ENCODE results near the gene MTSS2. TPM values are rescaled to one million over a fixed set of nuclear protein-coding genes. Genes with fewer than 3 reads are reported as not detected.

Gene MTSS2
- total RNA-seq, 1 experiment from 2014 or later: 52.0 TPM

DNA sequence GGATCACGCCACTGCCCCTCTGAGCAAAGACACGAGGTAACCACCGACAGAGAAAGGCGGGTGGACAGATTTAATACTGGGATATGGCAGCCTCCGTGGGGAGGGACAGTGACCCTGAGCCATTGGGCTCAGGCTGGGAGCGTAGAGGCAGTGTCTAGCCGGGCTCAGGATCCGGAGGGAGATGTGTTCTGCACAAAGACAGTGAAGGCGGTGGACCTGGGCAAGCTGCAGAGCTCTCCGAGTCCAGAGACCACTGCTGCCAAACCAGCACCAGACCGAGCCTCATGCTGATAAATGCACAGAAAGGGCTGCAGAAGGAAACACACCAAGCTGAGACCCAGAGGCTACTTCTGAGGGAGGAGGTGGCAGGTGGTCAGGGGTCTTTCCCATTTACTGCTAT, 26.5 kb upstream of the MTSS2 start:
- no peaks in the 10 kb centered on the region for H3K27me3 ChIP-seq (ENCODE audit: insufficient read depth, low read depth)
- intact Hi-C loops (cut with micrococcal nuclease; ENCODE audit: unreplicated experiment): no loop called here
- no peak for DNase-seq
- H3K79me2 ChIP-seq (ENCODE audit: low read depth): no peaks in the 10 kb centered on the region; the same call in 1 of the 2 replicates
- BruUV-seq (replicated peaks): no TSS peak
- H3K4me2 ChIP-seq: no peak overlapping the region
- no peak overlapping the region for H3K27ac ChIP-seq
- TF ChIP-seq EZH2 (IDR thresholded peaks at IDR 0.05; ENCODE audit: low read depth): no peak
- no peaks in the 10 kb centered on the region for H3K36me3 ChIP-seq (ENCODE audit: low read depth)
- H4K20me1 ChIP-seq (ENCODE audit: insufficient read depth): no peaks in the 10 kb centered on the region
- no peaks in the 10 kb centered on the region for H3K9me3 ChIP-seq (ENCODE audit: insufficient read depth, low read depth)
- peaks cover 26% of the 10 kb centered on the region for H3F3A ChIP-seq (ENCODE audit: insufficient read depth, low read depth)
- H2AFZ ChIP-seq: no peak overlapping the region
- POLR2A ChIA-PET (ENCODE audit: unreplicated experiment): no interaction called here
- CTCF ChIA-PET: no interaction called here
- no peak overlapping the region for H3K4me3 ChIP-seq
- H3K9me2 ChIP-seq (ENCODE audit: insufficient read depth): no peaks in the 10 kb centered on the region
- peaks cover 40% of the 10 kb centered on the region for H3K4me1 ChIP-seq (replicated peaks; ENCODE audit: insufficient read depth)

DNA sequence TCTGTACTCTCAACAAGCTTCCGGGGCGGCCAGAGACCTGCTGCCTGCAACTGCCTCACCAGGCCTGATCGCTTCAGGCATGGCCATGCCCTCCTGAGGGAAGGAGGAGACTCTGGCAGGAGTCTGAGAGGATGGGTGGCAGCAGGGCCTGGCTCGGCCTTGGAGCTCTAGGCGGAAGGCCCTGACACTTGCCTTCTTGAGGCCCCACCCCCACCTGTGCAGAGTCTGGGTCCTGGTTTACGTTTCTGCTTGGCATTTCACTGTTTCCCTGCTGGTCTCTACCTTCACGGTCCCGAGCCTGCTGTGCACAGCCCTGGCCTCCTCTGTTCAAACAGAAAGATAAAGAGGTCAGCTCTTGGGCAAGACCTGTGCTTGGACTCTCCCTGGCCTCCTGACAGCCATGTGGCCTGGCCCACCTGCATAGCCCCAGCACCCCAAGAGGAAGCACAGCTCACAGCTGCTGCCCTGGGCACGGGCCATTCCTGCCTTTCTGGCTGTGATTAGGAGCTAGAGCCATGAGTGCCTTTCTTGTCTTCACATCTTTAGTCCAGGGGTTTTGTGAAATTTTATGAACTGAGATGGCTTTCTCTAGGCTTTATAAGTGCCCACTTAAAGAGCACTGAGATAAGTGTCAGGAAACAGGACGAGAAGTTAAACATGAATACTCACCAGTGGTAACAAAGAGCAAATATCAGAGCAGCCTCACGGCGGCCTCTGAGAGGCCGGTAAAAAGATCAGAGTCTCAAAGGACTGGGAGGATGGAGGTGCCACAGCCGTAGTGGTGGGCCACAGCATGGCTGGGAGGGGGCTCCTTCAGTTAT, 25.6 kb upstream of the MTSS2 start:
- Histone ChIP-seq H2AFZ (no peak overlapping the region), H3K9me3 (ENCODE audit: insufficient read depth, low read depth) (no peaks in the 10 kb centered on the region), H3K9me2 (ENCODE audit: insufficient read depth) (no peaks in the 10 kb centered on the region), H3K4me1 (replicated peaks; ENCODE audit: insufficient read depth) (peaks cover 44% of the 10 kb centered on the region), H4K20me1 (ENCODE audit: insufficient read depth) (no peaks in the 10 kb centered on the region), H3K27me3 (ENCODE audit: insufficient read depth, low read depth) (no peaks in the 10 kb centered on the region), H3K79me2 (ENCODE audit: low read depth) (peaks cover under 1% of the 10 kb centered on the region; the same call in 1 of the 2 replicates), H3K4me3 (no peak overlapping the region), H3K27ac (no peak overlapping the region), H3F3A (ENCODE audit: insufficient read depth, low read depth) (peaks cover 33% of the 10 kb centered on the region), H3K36me3 (ENCODE audit: low read depth) (no peaks in the 10 kb centered on the region), H3K4me2 (no peak overlapping the region)
- ChIA-PET CTCF (no interaction called here), POLR2A (ENCODE audit: unreplicated experiment) (no interaction called here)
- no TSS peak for BruUV-seq (replicated peaks)
- DNase-seq: no peak
- intact Hi-C loops (cut with micrococcal nuclease; ENCODE audit: unreplicated experiment): no loop called here
- no peak for TF ChIP-seq EZH2 (IDR thresholded peaks at IDR 0.05; ENCODE audit: low read depth)
- TF ChIP-seq, protein P1, sequence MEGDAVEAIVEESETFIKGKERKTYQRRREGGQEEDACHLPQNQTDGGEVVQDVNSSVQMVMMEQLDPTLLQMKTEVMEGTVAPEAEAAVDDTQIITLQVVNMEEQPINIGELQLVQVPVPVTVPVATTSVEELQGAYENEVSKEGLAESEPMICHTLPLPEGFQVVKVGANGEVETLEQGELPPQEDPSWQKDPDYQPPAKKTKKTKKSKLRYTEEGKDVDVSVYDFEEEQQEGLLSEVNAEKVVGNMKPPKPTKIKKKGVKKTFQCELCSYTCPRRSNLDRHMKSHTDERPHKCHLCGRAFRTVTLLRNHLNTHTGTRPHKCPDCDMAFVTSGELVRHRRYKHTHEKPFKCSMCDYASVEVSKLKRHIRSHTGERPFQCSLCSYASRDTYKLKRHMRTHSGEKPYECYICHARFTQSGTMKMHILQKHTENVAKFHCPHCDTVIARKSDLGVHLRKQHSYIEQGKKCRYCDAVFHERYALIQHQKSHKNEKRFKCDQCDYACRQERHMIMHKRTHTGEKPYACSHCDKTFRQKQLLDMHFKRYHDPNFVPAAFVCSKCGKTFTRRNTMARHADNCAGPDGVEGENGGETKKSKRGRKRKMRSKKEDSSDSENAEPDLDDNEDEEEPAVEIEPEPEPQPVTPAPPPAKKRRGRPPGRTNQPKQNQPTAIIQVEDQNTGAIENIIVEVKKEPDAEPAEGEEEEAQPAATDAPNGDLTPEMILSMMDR (conservative IDR thresholded peaks at IDR 0.05): no peak

DNA sequence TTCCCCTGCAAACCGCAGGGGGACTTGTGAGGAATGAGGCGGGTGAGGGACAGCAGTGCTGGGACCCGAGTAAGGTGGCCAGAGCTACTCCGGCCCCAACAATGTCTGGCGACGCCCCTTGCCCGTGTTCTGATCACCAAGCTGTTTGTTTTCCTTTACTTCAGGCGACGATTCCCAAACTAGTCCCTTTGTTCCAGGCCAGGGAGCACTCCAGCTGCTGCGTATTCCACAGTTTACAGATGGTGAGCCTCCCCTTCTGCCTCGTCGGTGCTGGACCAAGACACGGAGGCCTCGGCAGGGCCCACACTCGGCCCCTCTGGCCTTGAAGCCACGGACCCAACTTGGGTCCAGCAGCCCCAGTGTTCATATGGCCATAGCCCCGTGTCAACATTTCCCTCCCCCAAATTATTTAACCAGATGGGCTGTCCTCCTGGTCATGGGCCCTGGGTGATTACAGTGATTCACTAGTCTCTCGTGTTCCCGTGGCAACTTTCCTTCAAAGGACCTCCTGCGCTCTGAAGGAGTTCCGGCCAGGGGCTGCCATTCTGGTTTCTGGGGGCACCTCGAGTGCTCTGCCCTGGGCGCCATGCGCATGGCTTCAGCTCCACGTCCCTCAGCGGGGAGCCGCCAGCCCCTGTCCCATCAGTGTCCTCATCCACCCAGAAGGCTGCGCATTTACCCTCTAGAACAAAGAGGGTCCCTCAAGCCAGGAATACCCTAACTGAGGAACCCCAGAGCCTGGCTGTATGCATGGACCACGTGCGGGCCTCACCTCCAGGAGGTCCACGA, 24.8 kb upstream of the MTSS2 start:
- Histone ChIP-seq H3K4me3 (no peak overlapping the region), H2AFZ (no peak overlapping the region), H3K79me2 (ENCODE audit: low read depth) (peaks cover 8% of the 10 kb centered on the region; the same call in 1 of the 2 replicates), H3K27ac (no peak overlapping the region), H3K36me3 (ENCODE audit: low read depth) (no peaks in the 10 kb centered on the region), H3K9me3 (ENCODE audit: insufficient read depth, low read depth) (no peaks in the 10 kb centered on the region), H3K4me1 (replicated peaks; ENCODE audit: insufficient read depth) (peaks cover 42% of the 10 kb centered on the region), H3K4me2 (no peak overlapping the region), H3K27me3 (ENCODE audit: insufficient read depth, low read depth) (no peaks in the 10 kb centered on the region), H4K20me1 (ENCODE audit: insufficient read depth) (no peaks in the 10 kb centered on the region), H3K9me2 (ENCODE audit: insufficient read depth) (no peaks in the 10 kb centered on the region), H3F3A (ENCODE audit: insufficient read depth, low read depth) (peaks cover 32% of the 10 kb centered on the region)
- POLR2A ChIA-PET (ENCODE audit: unreplicated experiment): no interaction called here
- intact Hi-C loops (cut with micrococcal nuclease; ENCODE audit: unreplicated experiment): no loop called here
- TF ChIP-seq, protein P1 (conservative IDR thresholded peaks at IDR 0.05): no peak
- no peak for TF ChIP-seq EZH2 (IDR thresholded peaks at IDR 0.05; ENCODE audit: low read depth)
- no peak for DNase-seq
- BruUV-seq (replicated peaks): no TSS peak
- CTCF ChIA-PET: no interaction called here

Measured in PC-9 (cell line).